Activated naive CD8-positive, alpha-beta T cell treated with anti-CD3 and anti-CD28 coated beads, Interleukin-2, amount 50 U/mL, for 24 hours (primary cell): Measurements from ENCODE around the gene AIP.

Experiments used
- ATAC-seq: fragments of 150-1000 bp; cut with Tn5 transposase; one replicate; pipeline ENCODE4 v1.10.0; 2021
- DNase-seq: peaks from one replicate; pipeline ENCODE4 v3.0.0; 2021
- H3K27ac Mint-ChIP-seq: one replicate; pipeline ENCODE4 v1.8.0; 2021; ENCODE audit warnings: mild to moderate bottlenecking, mixed read lengths
- H3K27me3 Mint-ChIP-seq: one replicate; pipeline ENCODE4 v1.8.0; 2021; ENCODE audit warnings: mixed read lengths
- H3K36me3 Mint-ChIP-seq: one replicate; pipeline ENCODE4 v1.8.0; 2021; ENCODE audit warnings: low read depth, mixed read lengths
- H3K4me1 Mint-ChIP-seq: one replicate; pipeline ENCODE4 v1.8.0; 2021; ENCODE audit warnings: mixed read lengths
- H3K4me3 Mint-ChIP-seq: one replicate; pipeline ENCODE4 v1.8.0; 2021; ENCODE audit warnings: mild to moderate bottlenecking, moderate library complexity, mixed read lengths
- H3K9me3 Mint-ChIP-seq: one replicate; pipeline ENCODE4 v1.8.0; 2021; ENCODE audit warnings: mixed read lengths

The AIP gene

DNA sequence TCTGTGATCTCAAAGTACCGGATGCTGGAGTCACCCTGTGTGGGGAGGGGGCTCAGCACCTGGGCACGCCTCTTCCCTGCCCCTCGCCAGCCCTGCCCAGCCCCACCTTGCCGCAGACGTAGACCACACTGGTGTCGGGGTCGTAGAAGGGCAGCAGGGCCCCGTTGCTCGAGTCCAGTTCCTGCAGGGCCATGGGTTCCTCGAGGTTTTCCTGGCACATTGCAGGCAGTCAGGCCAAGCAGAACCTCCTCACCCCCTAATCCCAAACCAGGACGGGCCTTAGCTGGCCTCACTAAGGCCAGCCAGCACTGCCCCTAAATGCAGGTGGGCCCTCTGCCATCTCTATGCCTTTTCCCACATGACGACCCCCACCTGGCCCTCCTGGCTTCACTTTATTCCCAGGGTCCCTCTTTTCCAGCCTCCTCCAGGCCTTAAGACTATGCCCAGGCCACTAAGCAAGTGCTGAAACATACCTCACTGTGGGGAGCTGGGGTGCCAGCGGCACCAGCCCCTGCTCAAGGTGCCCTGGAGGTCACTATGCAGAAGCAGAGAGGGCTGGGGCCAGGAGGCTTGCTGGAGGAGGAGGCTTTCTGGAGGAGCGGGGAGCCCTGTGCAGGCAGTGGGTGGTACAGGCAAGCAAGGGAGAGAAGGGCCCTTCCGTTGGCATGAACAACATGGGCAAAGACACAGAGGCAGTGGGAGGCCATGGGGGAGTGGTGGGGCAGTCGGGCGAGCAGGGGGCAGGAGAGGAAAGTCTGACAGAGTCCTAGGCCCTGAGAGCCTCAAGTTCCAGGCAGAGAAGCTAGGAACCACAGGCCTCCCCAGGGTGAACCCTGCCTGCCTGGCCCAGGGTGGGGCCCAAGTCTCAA is 42.4 kb upstream of the AIP start:
- ATAC-seq (no peak), DNase-seq (no peak)
- H3K36me3 Mint-ChIP-seq, result peaks cover 21% of the 10 kb centered on the region
- H3K4me1 Mint-ChIP-seq, result peaks cover 65% of the 10 kb centered on the region
- H3K27ac Mint-ChIP-seq, result peak overlapping the region; percentile 83
- H3K9me3 Mint-ChIP-seq, result no peaks in the 10 kb centered on the region
- peak overlapping the region; percentile 94 for H3K4me3 Mint-ChIP-seq
- no peaks in the 10 kb centered on the region for H3K27me3 Mint-ChIP-seq

DNA sequence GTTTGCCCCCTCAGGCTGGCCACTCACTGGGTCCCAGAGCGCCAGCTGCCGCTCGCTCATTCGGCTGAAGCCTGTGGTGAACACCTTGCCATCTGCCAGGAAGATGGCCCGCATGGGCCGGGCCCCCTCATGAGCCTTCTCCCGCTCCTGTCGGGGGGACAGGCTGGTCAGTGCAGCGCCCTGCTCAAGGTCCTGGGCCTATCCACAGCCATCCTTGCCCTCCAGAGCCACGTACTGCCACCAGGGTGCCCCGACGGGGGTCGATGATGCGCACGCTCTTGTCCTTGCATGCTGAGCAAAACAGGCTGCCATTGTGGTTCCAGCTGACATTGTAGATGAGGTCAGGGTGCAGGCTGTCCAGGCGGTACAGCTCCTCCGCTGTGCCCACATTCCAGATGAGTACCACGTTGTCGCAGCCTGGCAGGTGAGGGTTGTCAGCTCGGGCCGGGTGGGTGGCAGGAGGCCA is 41.7 kb upstream of the AIP start:
- no peak for ATAC-seq
- Mint-ChIP-seq H3K9me3 (no peaks in the 10 kb centered on the region), H3K4me3 (no peak overlapping the region), H3K36me3 (peaks cover 18% of the 10 kb centered on the region), H3K27ac (peak overlapping the region; percentile 56), H3K27me3 (no peaks in the 10 kb centered on the region), H3K4me1 (peaks cover 67% of the 10 kb centered on the region)
- no peak for DNase-seq

DNA sequence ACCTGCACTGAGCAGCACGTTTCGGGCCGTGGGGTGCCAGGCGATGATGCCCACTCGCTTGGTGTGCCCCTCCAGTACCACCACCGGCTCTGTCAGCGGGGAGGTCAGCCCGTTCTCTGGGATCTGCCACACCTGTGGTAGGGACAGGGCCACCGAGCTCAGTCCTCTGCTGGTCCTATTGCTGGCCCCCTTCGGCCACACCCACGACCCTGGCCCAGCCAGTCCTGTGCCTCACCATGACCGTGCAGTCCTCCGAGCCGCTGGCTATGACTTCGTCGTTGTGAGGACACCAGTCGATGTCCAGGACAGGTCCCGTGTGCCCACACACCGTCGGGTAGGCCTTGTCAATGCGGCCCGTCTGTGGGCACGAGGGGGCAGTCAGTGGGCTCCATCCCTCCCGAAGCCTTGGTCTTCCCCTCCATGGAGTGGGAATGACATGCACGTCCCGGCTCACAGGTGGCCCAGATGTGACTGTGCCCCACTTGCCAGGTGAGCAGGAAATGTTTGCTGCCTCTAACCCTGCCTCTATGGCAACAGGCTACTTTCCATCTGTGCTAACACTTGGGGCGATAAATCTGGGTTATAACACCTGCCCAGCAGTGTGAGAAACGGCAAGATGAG is 41.0 kb upstream of the AIP start:
- no peaks in the 10 kb centered on the region for H3K9me3 Mint-ChIP-seq
- ATAC-seq, result no peak
- H3K4me1 Mint-ChIP-seq, result peaks cover 65% of the 10 kb centered on the region
- peak overlapping the region; percentile 36 for H3K4me3 Mint-ChIP-seq
- peaks cover 12% of the 10 kb centered on the region for H3K36me3 Mint-ChIP-seq
- no peak for DNase-seq
- no peak overlapping the region for H3K27ac Mint-ChIP-seq
- no peaks in the 10 kb centered on the region for H3K27me3 Mint-ChIP-seq

DNA sequence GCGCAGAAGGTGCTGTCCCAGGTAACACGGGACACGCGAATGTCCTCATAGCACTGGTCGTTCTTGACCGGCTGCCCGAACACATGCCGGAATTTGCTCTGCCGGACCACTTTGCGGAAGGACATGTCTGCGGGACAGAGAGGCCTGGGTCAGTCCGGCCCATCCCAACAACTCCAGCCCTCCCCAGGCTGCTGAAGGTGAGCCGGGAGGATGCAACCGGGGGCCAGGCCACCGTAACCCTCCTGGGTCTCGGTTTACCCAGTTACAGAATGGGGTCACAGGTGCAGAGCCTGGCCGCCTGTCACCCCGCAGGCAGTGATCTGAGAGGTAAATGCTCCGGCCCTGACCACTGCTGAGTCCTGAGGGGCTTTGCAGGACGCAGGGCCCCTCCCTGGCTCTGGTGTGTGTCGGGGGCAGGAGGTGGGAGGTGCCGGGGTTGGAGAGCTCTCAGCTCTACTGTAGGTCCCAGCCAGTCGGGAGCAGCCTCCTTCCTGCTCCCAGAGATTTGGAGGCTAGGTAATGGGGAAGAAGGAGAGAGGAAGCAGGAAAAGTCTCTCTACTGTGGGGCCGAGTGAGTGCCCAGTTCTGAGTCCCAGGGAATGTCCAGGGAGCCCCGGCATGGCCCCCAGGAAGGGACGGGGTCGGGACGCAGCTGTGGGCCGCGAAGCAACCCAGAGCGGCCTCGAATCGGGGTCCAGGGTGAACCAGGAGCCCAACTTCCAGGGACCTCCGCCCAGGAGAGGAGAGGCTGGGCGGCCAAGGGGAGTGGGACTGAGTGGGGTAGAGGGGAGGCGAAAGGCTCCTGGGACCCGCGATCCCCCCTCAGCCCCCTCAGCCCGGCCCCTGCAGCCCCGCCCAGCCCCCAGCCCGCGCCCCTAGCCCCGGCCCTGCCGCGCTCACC is 40.1 kb upstream of the AIP start:
- Mint-ChIP-seq H3K27me3 (no peaks in the 10 kb centered on the region), H3K9me3 (no peaks in the 10 kb centered on the region), H3K4me3 (peak overlapping the region; percentile 36), H3K36me3 (peaks cover 10% of the 10 kb centered on the region), H3K4me1 (peaks cover 69% of the 10 kb centered on the region), H3K27ac (peak overlapping the region; percentile 60)
- no peak for DNase-seq
- no peak for ATAC-seq

DNA sequence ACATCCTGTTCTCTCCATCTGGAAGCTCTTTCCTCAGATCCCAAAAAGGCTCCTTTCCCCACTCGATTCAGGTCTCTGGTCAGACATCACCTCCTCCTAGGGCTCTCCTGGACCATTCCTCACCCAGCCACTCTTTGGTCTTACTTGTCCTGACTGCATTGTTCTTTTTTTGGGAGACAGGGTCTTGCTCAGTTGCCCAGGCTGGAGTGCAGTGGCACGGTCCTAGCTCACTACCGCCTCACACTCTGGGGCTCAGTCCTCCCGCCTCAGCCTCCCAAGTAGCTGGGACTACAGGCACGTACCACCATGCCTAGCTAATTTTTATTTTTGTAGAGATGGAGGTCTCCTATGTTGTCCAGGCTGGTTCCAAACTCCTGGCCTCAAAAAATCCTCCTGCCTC is 37.3 kb upstream of the AIP start:
- H3K4me3 Mint-ChIP-seq, result peak overlapping the region; percentile 73
- no peak for DNase-seq
- peaks cover 65% of the 10 kb centered on the region for H3K4me1 Mint-ChIP-seq
- H3K36me3 Mint-ChIP-seq, result no peaks in the 10 kb centered on the region
- H3K9me3 Mint-ChIP-seq, result no peaks in the 10 kb centered on the region
- no peak for ATAC-seq
- peak overlapping the region; percentile 47 for H3K27ac Mint-ChIP-seq
- H3K27me3 Mint-ChIP-seq, result no peaks in the 10 kb centered on the region

DNA sequence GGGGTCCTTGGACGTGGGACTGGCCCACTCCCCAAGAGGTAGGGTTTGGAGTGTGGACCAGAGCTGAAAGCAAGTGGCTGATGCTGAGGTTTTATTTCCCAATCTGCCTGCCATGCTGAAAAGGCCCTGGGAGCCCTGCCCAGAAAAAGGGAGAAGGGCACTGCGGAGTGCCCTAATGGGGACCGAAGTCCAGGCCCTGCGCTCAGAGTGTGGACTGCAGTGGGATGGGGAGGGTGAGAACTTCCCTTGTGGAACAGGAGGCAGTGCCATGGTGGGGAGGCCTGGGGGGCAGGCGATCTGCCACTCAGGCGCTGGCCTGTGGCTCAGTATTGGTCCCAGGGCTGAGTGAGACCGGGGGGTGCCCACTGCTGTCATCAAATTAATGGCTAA is 34.6 kb upstream of the AIP start:
- Mint-ChIP-seq H3K27me3 (no peaks in the 10 kb centered on the region), H3K4me3 (no peak overlapping the region), H3K36me3 (no peaks in the 10 kb centered on the region), H3K9me3 (no peaks in the 10 kb centered on the region), H3K27ac (no peak overlapping the region), H3K4me1 (peaks cover 50% of the 10 kb centered on the region)
- ATAC-seq (no peak), DNase-seq (no peak)

DNA sequence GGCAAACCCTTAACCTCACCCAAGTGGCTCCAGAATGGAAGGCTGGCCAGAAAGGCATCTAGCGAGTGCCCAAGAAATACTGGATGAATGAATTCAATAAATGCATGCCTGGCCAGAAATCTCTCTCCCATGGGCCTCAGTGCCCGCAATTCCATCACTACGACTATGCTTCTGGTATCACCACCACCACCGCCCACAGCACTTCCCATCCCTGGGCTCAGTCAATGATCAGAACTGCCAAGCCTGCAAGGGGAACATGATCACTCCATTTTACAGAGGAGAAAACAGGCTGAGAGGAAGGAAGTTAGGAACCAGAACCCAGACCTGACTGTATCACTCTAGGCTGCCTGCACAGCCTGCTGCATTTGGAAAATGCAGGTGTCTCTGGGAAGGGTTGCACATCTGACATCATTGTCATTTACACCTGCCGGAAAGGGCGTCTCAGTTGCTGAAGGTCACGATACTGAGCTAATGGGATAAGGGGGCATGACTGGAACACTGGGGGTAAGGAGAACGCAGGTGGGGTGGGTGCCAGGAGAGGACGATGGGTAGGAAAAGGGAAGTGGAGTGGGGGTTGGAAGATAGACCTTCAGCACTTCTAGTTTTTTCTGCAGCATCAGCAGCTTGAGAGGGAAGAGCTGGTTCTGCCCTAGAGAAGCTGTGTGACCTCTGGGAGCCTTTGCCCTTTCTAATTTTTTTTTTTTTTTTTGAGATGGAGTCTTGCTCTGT is 33.5 kb upstream of the AIP start:
- ATAC-seq (no peak), DNase-seq (no peak)
- no peak overlapping the region for H3K27ac Mint-ChIP-seq
- no peaks in the 10 kb centered on the region for H3K27me3 Mint-ChIP-seq
- H3K4me3 Mint-ChIP-seq, result no peak overlapping the region
- no peaks in the 10 kb centered on the region for H3K36me3 Mint-ChIP-seq
- peaks cover 43% of the 10 kb centered on the region for H3K4me1 Mint-ChIP-seq
- H3K9me3 Mint-ChIP-seq, result no peaks in the 10 kb centered on the region

DNA sequence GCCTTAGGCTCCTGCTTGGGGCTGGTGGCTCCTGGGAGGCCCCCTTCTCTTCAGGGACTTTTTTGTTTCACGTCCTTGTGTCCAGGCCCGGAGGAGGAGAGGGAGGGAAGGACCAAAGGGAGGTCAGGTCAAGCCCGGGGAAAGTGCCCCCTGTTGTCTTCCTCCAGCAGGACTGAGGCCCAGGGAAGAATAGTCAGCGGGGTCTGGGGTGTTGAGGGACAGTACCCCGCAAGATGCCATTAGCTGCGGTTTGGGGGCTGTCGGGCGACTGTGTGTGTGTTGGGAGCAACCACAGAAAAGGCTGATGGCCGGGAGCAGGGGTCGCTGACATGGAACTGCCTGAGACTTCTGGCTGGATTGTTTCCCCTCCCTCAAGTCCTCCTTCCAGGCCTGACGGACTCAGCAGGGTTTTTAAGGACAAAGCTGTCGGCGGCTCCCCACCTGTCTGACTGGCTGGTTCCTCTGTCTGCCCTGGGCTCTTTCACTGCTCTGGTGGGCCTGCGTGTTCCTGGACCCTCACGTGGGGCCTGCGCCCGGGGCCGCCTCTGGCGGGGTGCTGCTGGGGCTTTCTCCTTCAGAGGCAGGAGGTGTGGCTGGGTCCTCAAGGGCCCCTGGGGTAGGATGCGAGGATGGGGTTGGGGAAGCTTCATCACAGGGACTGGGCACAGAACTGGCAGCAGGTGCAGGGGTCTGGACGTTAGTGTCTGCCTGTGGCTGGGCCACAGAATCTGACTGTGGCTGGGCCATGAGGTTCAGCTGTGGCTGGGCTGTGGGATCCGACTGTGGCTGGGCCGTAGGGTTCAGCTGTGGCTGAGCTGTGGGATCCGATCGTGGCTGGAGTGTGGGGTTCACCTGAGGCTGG is 31.8 kb upstream of the AIP start:
- H3K4me1 Mint-ChIP-seq, result peaks cover 26% of the 10 kb centered on the region

DNA sequence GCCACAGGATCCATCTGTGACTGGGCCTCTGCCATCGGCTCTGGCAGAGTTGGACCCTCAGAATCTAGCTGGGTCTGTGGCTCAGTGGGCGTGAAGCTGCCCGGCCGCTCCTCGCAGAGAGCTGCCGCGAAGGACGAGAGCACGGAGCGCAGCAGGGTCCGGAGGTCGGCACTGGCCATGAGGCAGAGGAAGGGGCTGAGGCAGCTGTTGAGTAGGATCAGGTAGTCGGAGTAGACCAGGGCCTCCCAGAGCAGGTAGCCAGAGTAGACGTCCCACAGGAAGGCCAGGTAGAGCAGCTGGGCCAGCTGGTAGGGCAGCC is 31.2 kb upstream of the AIP start:
- peaks cover 22% of the 10 kb centered on the region for H3K4me1 Mint-ChIP-seq
- H3K9me3 Mint-ChIP-seq, result no peaks in the 10 kb centered on the region
- DNase-seq, result no peak
- H3K36me3 Mint-ChIP-seq, result no peaks in the 10 kb centered on the region
- no peak overlapping the region for H3K27ac Mint-ChIP-seq
- no peaks in the 10 kb centered on the region for H3K27me3 Mint-ChIP-seq
- no peak for ATAC-seq
- no peak overlapping the region for H3K4me3 Mint-ChIP-seq

More for the DNA sequence above, 31.8 kb upstream of the AIP start:
- H3K4me3 Mint-ChIP-seq, result no peak overlapping the region
- H3K9me3 Mint-ChIP-seq, result no peaks in the 10 kb centered on the region
- DNase-seq (no peak), ATAC-seq (no peak)
- no peak overlapping the region for H3K27ac Mint-ChIP-seq
- H3K27me3 Mint-ChIP-seq, result no peaks in the 10 kb centered on the region
- no peaks in the 10 kb centered on the region for H3K36me3 Mint-ChIP-seq

DNA sequence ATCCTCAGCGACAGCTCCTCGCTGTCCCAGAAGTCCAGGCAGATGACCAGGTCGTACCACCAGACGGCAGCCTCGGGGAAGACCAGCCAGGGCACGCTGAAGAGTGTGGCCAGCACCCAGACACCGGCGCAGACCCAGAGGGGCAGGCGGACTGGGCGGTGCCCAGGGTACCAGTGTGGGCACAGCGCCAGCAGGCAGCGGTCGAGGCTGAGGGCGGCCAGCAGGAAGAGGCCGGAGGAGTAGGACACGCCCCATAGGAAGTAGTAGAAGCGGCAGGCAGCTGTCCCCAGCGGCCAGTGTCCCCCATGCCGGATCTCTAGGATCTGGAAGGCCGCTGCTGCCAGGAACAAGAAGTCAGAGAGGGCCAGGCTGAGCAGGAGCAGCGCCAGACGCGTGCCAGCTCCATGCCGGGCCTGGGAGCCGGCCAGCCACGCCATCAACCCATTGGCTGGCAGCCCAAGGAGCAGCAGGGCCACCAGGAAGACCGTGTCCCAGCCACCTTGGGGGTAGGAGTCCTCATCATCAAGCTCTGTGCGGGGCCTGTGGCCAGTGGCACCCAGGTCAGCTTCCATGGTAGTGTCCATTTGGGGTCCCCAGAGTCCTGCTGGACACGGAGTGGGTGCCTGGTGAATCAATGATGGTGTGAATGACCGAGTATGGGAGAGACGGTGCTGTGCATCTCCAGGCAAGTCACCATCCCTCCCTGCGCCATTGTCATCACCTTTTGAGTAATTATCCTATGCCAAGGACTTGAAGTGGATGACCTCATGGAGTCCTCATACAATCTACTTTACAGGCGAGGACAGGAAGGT is 30.5 kb upstream of the AIP start, which contains the start of gene GPR152:
GPR152 (minus strand) TSS at position 589 of the 812 bp plus-strand sequence; CDS start at position 584, 5 bp downstream.
- Mint-ChIP-seq H3K4me3 (no peak within 1 kb of the TSS), H3K36me3 (no peaks in the 10 kb centered on the region), H3K27me3 (no peaks in the 10 kb centered on the region), H3K9me3 (no peaks in the 10 kb centered on the region), H3K4me1 (peaks cover 19% of the 10 kb centered on the region), H3K27ac (no peak within 1 kb of the TSS)
- ATAC-seq, result no peak
- DNase-seq, result no peak

DNA sequence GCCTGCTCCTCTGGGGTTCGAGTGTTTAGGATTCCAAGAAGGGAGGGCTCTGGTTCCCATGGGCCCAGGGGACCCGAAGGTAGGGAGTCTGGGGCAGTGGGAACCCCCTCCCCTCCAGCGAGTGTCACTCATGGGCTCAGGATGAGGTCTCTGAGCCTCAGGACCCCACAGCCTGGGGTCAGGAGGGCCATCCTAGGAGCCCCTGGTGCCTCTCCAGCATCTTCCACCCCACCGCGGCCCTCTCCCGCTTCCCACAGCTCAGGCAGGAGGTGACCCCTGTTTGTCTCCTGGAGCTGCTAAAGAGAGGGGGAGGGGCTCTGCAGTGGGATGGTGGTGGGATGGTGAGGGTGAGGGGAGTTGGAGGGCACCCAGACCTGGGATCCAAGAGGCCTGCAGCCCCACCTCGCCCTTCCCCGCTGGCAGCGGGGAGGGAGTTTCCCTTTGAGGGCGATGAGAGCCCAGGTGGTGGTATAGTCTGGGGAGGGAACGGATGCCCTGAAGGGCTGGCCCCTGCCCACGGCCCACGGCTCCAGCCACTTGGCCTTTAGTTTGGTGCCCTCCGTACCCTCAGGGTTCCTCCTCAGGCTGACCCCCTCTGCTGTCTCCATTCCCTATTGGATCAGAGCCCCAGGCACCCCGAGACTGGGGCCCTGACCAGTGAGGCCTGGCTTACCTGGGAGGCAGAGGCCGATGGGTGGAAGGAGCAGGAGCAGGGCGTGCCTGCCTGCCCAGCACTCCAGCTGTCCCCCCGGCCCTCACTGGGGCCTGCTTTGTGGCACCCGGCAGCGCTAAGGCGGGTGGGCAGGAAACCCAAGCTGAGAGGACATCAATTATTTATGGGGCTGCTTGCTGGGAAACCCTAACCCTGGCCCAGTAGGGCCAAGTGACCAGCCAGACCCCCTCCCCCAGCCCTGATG is 28.8 kb upstream of the AIP start:
- H3K9me3 Mint-ChIP-seq, result no peaks in the 10 kb centered on the region
- no peaks in the 10 kb centered on the region for H3K36me3 Mint-ChIP-seq
- ATAC-seq (no peak), DNase-seq (no peak)
- H3K4me3 Mint-ChIP-seq, result no peak overlapping the region
- H3K27me3 Mint-ChIP-seq, result no peaks in the 10 kb centered on the region
- H3K27ac Mint-ChIP-seq, result no peak overlapping the region
- peaks cover 12% of the 10 kb centered on the region for H3K4me1 Mint-ChIP-seq

DNA sequence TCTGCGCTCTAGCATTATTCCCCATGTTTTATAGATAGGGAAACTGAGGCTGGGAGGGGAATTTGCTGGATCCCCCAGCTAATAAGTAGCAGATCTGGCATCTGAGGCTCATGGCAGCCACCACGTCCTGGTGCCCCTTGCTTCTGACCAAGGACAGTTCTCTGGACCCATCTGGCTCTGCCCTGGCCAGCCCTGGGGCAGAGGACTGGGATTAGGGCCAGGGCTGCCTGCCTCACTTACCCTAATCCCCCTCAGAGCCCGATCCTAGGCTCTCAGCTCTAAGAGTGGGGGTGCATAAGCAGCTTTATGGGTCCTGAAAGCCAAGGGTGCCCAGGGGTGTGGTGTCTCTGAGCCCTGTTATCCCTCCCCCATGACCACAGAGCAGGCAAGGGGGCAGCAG is 27.8 kb upstream of the AIP start, which contains the start of gene CABP4:
CABP4 (plus strand) TSS at position 301 of the 400 bp plus-strand sequence; CDS start at position 371, 70 bp downstream.
- H3K4me3 Mint-ChIP-seq, result no peak within 1 kb of the TSS
- H3K4me1 Mint-ChIP-seq, result peaks cover 8% of the 10 kb centered on the region
- DNase-seq (no peak), ATAC-seq (no peak)
- H3K27ac Mint-ChIP-seq, result no peak within 1 kb of the TSS
- H3K36me3 Mint-ChIP-seq, result no peaks in the 10 kb centered on the region
- H3K27me3 Mint-ChIP-seq, result no peaks in the 10 kb centered on the region
- H3K9me3 Mint-ChIP-seq, result no peaks in the 10 kb centered on the region
